RKO (cell line): Measurements from ENCODE around the gene LRRFIP1.
"Not testable (repeated sequence)": the region's sequence is repeated elsewhere in the genome, so short reads cannot be mapped to it uniquely, and the experiment has no call there.

Source experiments
- DNase-seq: peaks from one replicate; pipeline ENCODE4 v3.0.0-alpha.2; 2016; ENCODE audit warnings: low spot score

The LRRFIP1 gene

GRCh38 chr2:237774811-237775553, 147.6 kb downstream of the LRRFIP1 start:
- DNase-seq = peak; percentile 61

DNA sequence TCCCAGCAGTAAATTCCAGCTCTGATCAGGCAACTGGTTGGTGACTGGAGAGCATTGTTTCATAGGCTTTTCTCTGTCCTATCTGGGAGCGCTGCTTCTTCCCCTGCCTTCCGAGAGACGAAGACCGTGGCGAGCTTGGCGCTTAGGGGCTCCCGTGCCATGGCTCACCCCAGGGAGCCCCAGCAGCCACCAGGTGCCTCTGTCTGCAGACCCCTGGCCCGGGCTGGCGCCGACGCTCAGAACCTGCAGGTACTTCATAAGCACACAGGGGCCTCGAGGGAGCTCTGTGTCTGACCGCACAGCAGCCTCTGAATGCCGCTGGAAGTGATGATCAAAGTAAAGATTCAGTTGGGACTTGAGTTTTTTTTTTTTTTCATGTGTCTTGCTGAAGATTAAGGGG, 152.1 kb downstream of the LRRFIP1 start:
- DNase-seq = no peak

GRCh38 chr2:237782181-237782580, 154.8 kb downstream of the LRRFIP1 start:
- DNase-seq = no peak

DNA sequence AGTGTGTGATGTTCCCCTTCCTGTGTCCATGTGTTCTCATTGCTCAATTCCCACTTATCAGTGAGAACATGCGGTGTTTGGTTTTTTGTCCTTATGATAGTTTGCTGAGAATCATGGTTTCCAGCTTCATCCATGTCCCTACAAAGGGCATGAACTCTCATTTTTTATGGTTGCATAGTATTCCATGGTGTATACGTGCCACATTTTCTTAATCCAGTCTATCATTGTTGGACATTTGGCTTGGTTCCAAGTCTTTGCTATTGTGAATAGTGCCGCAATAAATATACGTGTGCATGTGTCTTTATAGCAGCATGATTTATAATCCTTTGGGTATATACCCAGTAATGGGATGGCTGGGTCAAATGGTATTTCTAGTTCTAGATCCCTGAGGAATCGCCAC, 156.3 kb downstream of the LRRFIP1 start:
- DNase-seq = not testable (repeated sequence)

- no peak for DNase-seq
These were observed 159.5 kb downstream of the LRRFIP1 start for GRCh38 chr2:237786936-237787335.

DNA sequence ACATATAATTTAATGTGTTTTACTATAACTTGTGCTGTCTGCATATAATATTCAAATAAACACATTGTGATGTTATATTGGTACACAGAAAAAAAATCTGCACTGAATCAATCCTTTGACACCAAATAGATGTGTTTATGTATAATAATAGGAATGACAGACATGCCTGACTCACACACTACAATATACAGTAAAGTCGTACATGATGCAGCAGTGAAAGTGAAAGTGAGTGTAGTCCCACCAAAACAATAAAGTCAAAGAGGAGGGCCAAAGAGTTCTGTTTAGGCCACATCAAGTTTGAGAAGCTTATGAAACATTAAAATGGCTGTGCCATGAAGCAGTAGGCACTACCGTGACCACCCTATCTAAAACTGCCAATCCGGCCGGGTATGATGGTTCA, 163.0 kb downstream of the LRRFIP1 start:
- DNase-seq = peak; percentile 47

- no peak for DNase-seq
These were observed 164.8 kb downstream of the LRRFIP1 start for GRCh38 chr2:237791977-237792727.

- DNase-seq = no peak
These were observed 169.9 kb downstream of the LRRFIP1 start for GRCh38 chr2:237797253-237797652.

DNA sequence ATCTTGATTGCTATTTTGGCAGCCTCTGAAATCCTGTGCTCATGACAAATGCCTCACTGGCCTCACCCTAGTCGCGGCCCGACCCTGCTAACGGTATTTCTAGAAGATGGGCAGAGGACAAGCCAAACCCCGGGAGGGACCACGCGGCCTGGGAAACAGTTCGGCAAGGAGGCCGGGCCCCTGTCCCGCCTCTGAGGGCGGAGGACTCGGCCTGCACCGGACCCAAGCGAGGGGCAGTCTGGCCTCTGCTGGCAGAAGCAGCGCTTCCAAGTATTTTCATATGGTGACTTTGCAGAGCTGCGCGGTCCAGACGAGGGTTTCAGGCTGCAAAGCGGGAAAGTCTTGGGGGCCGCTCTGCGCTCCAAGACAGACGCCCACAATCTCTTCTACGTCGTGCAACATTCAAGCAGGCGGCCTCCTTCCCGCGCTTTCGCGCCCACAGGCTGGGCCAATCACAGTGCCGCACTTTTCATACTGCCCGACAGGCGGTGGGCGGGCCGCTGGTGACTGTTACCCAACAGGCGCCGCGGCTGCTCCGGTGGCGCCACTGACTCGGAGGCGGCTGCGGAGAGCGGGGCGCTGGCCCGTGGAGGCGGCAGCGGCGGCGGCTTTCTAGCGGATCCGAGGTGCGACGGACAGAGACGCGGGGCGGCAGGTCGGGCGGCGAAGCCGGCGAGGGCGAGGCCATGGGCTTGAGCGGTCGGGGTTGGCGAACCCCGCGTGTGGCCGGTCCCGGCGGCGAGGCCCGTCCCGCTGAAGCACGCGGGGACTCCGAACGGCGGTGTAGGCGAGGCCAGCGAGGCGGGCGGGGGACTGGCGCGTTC, 171.1 kb downstream of the LRRFIP1 start, which contains the start of gene RBM44:
Gene RBM44 (plus strand): TSS at position 544 of the 824 bp plus-strand sequence. CDS start 14,831 bp downstream, outside the sequence.
- DNase-seq = no peak

DNA sequence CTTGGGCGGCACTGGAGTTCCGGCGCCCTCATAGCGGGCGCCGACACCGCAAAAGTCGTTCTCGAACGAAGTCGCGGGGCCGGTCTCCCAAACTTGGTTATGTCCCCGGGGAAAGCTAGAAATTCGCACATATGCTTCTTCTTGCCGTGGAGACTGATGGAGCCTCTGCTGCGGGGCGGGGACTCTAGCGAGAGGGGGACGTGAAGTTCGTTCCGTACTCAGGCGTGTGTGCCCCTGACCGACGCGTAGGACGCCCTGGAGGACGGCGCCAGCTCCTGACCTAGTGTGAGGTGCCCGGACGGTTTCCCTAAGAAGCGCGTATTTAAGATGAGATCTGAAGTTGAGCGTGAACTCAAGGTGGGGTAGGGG, 171.7 kb downstream of the LRRFIP1 start:
- DNase-seq = no peak

DNA sequence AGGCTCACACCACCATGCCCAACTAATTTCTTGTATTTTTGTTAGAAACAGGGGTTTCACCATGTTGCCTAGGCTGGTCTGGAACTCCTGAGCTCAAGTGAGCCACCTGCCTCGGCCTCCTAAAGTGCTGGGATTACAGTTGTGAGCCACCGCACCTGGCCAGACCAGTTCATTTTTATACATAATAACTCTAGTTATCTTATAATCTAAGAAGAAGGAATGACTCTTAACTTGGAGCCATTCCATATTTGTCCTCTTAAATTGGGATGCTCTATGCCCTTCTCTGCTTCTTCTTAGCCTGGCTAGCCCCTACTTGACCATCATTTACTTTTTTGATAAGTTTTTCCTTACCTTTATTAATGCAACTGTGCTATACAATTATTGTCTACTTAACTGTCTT, 174.1 kb downstream of the LRRFIP1 start:
- DNase-seq = no peak

DNA sequence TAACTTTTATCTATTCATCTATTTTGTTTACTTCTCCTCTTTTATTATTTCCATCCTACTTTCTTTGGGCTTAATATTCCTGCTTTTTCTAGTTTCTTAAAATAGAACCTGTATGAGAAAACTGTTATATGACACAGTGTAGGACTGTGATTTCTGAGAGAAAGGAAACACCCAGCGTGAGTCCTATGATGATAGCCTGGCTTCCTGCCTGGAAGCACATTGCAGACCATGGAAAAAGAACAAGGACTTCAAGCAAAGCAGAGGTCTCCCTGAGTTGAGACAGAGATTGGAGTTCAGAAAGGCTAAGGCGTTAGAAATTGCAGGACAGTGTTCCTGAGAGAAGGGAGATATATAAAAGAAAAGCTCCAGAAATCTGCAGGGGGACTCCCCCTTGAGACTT, 178.9 kb downstream of the LRRFIP1 start:
- no peak for DNase-seq

GRCh38 chr2:237815637-237816036, 188.2 kb downstream of the LRRFIP1 start:
- DNase-seq = no peak

- DNase-seq = no peak
These were observed 189.1 kb downstream of the LRRFIP1 start for GRCh38 chr2:237816531-237816930.

GRCh38 chr2:237818066-237818473, 190.7 kb downstream of the LRRFIP1 start:
- peak; percentile 60 for DNase-seq

DNA sequence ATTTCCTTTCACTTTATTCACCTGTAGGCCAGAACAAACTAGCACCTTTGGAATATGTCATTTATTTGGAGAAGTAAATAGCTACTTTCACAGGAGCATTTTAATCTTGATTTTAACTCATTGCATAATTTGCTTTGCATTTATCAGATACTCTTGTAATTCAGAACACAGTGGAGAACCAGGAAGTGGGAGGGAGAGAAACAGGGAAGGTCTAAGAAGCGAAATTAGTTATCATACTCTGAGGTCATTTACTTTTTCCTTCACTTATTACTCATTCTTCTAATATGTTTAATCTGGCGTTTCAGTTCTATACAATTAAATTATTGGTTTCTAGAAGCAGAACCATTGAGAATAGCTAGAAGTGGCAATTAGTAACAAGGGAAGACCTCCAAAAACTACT, 191.8 kb downstream of the LRRFIP1 start:
- no peak for DNase-seq

- no peak for DNase-seq
These were observed 193.0 kb downstream of the LRRFIP1 start for GRCh38 chr2:237820421-237820820.

DNA sequence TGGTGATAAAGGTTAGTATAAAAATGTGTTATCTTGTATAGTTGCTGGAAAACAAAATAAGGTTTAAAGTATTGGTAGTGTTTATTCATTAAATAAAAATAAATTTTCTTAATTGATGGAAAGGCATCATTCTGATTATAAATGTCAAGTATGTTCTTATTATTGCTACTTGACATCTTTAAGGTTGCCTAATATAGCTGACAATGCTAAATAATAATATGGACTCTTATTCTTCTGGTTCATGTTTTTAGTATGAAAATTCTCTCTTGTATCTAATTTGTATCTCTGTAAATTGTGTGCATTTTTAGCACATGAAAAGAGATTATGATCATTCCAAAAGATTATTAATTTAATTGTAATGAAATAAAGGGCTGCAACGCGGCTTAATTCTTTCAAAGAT, 196.2 kb downstream of the LRRFIP1 start:
- DNase-seq = no peak

DNA sequence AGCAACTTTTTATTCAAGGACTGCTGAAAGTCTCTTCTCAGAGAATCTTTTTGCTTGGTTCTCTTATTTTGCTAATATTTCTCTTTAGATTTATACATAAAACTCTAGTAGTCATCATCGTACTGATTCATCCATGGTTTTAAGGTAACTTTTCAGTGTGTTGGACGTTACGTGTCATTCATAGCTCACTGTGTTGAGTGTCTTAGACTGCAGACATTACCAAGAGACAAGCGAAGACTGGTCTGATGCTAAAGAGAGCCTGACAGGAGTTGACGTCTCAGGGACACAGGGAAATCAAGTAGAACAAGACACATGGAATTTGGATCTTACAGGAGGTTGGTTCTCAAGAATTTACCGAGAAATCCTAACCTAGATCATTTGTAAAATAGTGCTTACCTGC, 196.7 kb downstream of the LRRFIP1 start:
- DNase-seq = no peak

- no peak for DNase-seq
These were observed 200.1 kb downstream of the LRRFIP1 start for GRCh38 chr2:237827421-237827987.
